Measurements from ENCODE around the gene IFT43.
"Not testable (repeated sequence)": the region's sequence is repeated elsewhere in the genome, so short reads cannot be mapped to it uniquely, and the experiment has no call there.

The IFT43 gene

GRCh38 chr14:76007852-76008251 lies 22.3 kb downstream of the IFT43 start:
- no peak for DNase-seq (ENCODE audit: low read depth in 2 of 2)
- no peak overlapping the region for H3K4me3 ChIP-seq (replicated peaks in 1 of 2; ENCODE audit: low read depth in 2 of 2, low read length in 2 of 2)
- TF ChIP-seq CTCF (IDR thresholded peaks at IDR 0.05; ENCODE audit: low read depth, low read length) = no peak

GRCh38 chr14:76009627-76010026 lies 24.1 kb downstream of the IFT43 start:
- not testable (repeated sequence) for H3K4me3 ChIP-seq (replicated peaks in 1 of 2; ENCODE audit: low read depth in 2 of 2, low read length in 2 of 2); DNase-seq (ENCODE audit: low read depth in 2 of 2)

- TF ChIP-seq CTCF (IDR thresholded peaks at IDR 0.05; ENCODE audit: low read depth, low read length) = no peak
- DNase-seq (ENCODE audit: low read depth in 2 of 2) = no peak
- H3K4me3 ChIP-seq (replicated peaks in 1 of 2; ENCODE audit: low read depth in 2 of 2, low read length in 2 of 2) = no peak overlapping the region
Measured at GRCh38 chr14:76011930-76012329, 26.4 kb downstream of the IFT43 start.

- TF ChIP-seq CTCF (IDR thresholded peaks at IDR 0.05; ENCODE audit: low read depth, low read length) = no peak
- DNase-seq (ENCODE audit: low read depth in 2 of 2) = peak in 1 of 2 donors; percentile 47
- H3K4me3 ChIP-seq (replicated peaks in 1 of 2; ENCODE audit: low read depth in 2 of 2, low read length in 2 of 2) = no peak overlapping the region
Measured at GRCh38 chr14:76012354-76012753, 26.8 kb downstream of the IFT43 start.

GRCh38 chr14:76015191-76015590 lies 29.6 kb downstream of the IFT43 start:
- no peak for DNase-seq (ENCODE audit: low read depth in 2 of 2)
- TF ChIP-seq CTCF (IDR thresholded peaks at IDR 0.05; ENCODE audit: low read depth, low read length) = no peak
- no peak overlapping the region for H3K4me3 ChIP-seq (replicated peaks in 1 of 2; ENCODE audit: low read depth in 2 of 2, low read length in 2 of 2)

- no peak for DNase-seq (ENCODE audit: low read depth in 2 of 2)
- H3K4me3 ChIP-seq (replicated peaks in 1 of 2; ENCODE audit: low read depth in 2 of 2, low read length in 2 of 2) = no peak overlapping the region
- TF ChIP-seq CTCF (IDR thresholded peaks at IDR 0.05; ENCODE audit: low read depth, low read length) = no peak
Measured at GRCh38 chr14:76015668-76016067, 30.1 kb downstream of the IFT43 start.

GRCh38 chr14:76019676-76020075 lies 34.1 kb downstream of the IFT43 start:
- TF ChIP-seq CTCF (IDR thresholded peaks at IDR 0.05; ENCODE audit: low read depth, low read length) = no peak
- no peak overlapping the region for H3K4me3 ChIP-seq (replicated peaks in 1 of 2; ENCODE audit: low read depth in 2 of 2, low read length in 2 of 2)
- no peak for DNase-seq (ENCODE audit: low read depth in 2 of 2)

All from cardiac fibroblast (primary cell).